Activated B cell treated with CpG ODN at 0.5 μM for 24 hours (primary cell): ENCODE measurements around the gene DVL2. TPM values are rescaled to one million over a fixed set of nuclear protein-coding genes. Genes with fewer than 3 reads are reported as not detected.

Experiments
- ATAC-seq: fragments of 200-7000 bp; cut with Tn5 transposase; one replicate; pipeline ENCODE4 v1.10.0; 2021; ENCODE audit warnings: low read depth, mild to moderate bottlenecking, moderate library complexity
- CTCF ChIA-PET: fragments of 350-600 bp; sonication (Branson Sonifier 250); formaldehyde crosslinking; loops from one replicate; lab custom pipeline; 2021; ENCODE audit warnings: antibody characterized with exemption; lab: Charles Lee
- POLR2A ChIA-PET: fragments of 350-600 bp; sonication (Branson Sonifier 250); formaldehyde crosslinking; loops from one replicate; lab custom pipeline; 2021; ENCODE audit warnings: antibody characterized with exemption; lab: Charles Lee
- DNase-seq: peaks from one replicate; pipeline ENCODE4 v3.0.0; 2022
- H3K27ac Mint-ChIP-seq: one replicate; pipeline ENCODE4 v1.8.0; 2020; ENCODE audit warnings: mixed read lengths
- H3K27me3 Mint-ChIP-seq: one replicate; pipeline ENCODE4 v1.8.0; 2021; ENCODE audit warnings: mixed read lengths
- H3K36me3 Mint-ChIP-seq: one replicate; pipeline ENCODE4 v1.8.0; 2021; ENCODE audit warnings: low read depth, mixed read lengths
- H3K4me1 Mint-ChIP-seq: one replicate; pipeline ENCODE4 v1.8.0; 2021; ENCODE audit warnings: mixed read lengths
- H3K4me3 Mint-ChIP-seq: one replicate; pipeline ENCODE4 v1.8.0; 2020; ENCODE audit warnings: mild to moderate bottlenecking, mixed read lengths
- H3K9me3 Mint-ChIP-seq: one replicate; pipeline ENCODE4 v1.8.0; 2020; ENCODE audit warnings: mixed read lengths
- intact Hi-C: fragments of 100-400 bp; cut with micrococcal nuclease; formaldehyde crosslinking; loops from one replicate; pipeline ENCODE4 v1.15.1; 2024
- total RNA-seq: library from RNA; stranded (reverse); gene quantifications from 2 replicates; pipeline ENCODE4 v1.2.3, GENCODE V29; 2022
- TF ChIP-seq, protein P1 (sequence below): fragments of 200-600 bp; IDR thresholded peaks from one replicate; pipeline ENCODE4 v1.8.0; 2022; ENCODE audit warnings: antibody characterized with exemption, mild to moderate bottlenecking

DVL2 gene
- total RNA-seq, 1 donor from 2014 or later, result 64.6 TPM

DNA sequence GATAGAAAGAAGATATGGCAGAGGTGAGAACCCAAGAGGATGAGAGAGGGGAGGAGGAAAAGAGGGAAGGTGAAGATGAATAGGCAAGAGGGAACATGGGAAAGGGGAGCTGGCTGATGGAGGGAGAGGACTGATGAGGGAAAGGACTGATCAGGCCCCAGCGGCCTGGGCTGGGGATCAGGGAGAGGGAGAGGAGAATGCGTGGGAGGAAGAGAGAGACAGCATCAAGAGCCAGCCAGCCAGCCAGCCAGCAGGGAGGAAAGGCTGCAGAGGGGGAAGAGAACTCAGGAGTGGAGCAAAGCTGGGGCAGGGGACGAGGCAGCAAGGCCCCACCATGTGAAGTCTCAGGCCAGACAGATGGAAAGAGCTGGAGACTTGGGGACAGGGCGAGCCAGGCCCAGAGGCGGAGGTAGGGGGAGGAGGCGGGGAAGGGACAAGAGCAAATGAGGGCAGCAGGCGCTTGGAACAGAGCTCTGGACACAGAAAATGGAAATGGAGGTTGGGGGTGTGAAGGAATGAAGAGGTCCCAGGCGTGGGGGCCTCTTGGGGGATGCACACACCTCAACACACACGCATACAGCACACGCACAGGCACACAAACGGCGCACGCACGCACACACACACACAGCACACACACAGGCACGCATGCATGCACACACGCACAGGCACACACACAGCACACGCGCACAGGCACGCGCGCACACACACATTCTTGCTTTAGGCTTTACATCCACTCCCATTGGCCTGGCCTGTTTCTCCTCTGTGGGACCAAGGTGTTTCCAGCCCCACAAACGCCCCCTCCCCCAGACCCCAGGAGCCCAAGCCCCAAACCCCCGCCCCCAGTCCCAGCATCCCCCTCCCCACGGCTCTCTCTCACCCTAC, 27.0 kb downstream of the DVL2 start:
- TF ChIP-seq, protein P1, sequence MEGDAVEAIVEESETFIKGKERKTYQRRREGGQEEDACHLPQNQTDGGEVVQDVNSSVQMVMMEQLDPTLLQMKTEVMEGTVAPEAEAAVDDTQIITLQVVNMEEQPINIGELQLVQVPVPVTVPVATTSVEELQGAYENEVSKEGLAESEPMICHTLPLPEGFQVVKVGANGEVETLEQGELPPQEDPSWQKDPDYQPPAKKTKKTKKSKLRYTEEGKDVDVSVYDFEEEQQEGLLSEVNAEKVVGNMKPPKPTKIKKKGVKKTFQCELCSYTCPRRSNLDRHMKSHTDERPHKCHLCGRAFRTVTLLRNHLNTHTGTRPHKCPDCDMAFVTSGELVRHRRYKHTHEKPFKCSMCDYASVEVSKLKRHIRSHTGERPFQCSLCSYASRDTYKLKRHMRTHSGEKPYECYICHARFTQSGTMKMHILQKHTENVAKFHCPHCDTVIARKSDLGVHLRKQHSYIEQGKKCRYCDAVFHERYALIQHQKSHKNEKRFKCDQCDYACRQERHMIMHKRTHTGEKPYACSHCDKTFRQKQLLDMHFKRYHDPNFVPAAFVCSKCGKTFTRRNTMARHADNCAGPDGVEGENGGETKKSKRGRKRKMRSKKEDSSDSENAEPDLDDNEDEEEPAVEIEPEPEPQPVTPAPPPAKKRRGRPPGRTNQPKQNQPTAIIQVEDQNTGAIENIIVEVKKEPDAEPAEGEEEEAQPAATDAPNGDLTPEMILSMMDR, result no peak
- Mint-ChIP-seq H3K27ac (peak overlapping the region; percentile 15), H3K27me3 (no peaks in the 10 kb centered on the region), H3K36me3 (peaks cover 2% of the 10 kb centered on the region), H3K9me3 (no peaks in the 10 kb centered on the region), H3K4me1 (peaks cover 30% of the 10 kb centered on the region), H3K4me3 (no peak overlapping the region)
- DNase-seq (no peak), ATAC-seq (no peak)
- intact Hi-C loops, result no loop called here
- CTCF ChIA-PET, result no interaction called here
- POLR2A ChIA-PET, result interaction anchor here (0.6 kb wide), 1 partner anchor 35 kb away, joined by 12 read pairs; the partner anchor contains the start of gene GABARAP

GRCh38 chr17:7205561-7205960, 28.8 kb downstream of the DVL2 start:
- DNase-seq, result no peak
- peak overlapping the region; percentile 87 for H3K4me3 Mint-ChIP-seq
- peaks cover 2% of the 10 kb centered on the region for H3K36me3 Mint-ChIP-seq
- no peak for ATAC-seq
- intact Hi-C loops, result loop anchor here (1.0 to 2.0 kb wide), 10 partner anchors 9 to 639 kb away; partner anchors contain the start of genes ACADVL, DLG4, DVL2 and EIF5A
- H3K9me3 Mint-ChIP-seq, result no peaks in the 10 kb centered on the region
- H3K27me3 Mint-ChIP-seq, result no peaks in the 10 kb centered on the region
- CTCF ChIA-PET, result no interaction called here
- H3K4me1 Mint-ChIP-seq, result peaks cover 30% of the 10 kb centered on the region
- H3K27ac Mint-ChIP-seq, result peak overlapping the region; percentile 94
- TF ChIP-seq, protein P1, result no peak
- POLR2A ChIA-PET, result interaction anchor here (0.7 to 2.2 kb wide), 6 partner anchors 9 to 482 kb away, joined by 3 to 8 read pairs (median 4); partner anchors contain the start of genes ACADVL, DLG4, DVL2 and GABARAP

DNA sequence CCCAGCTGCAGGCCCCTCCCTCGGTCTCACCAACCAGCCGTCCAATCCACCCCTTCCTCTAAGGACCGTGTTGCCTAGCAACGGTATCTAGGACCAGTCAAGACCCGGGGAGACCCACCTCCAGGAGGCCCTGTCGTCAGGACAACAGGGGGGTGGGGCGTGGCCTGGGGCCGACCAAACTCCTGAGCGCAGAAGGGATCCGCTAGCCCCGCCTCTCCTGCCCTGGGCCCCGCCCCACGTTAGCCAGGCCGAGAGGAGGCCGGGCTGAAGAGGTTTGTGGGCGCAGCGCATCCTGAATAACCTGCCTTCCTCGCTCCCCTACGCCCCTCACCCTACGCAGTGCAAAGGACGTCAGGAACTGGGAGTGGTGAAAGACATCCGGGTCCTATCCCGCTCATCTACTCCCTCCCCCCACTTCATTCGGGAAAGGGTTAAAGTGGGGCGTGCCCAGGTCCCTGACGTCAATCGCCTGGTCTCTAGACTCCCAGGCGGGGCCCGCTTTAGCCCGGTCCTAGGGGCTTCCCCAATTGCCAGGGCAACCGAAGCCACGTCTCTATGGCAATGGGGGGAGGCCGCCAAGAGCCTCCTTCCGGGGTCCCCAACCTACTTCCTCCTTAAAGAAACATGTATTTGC, 29.4 kb downstream of the DVL2 start:
- ATAC-seq (peak; percentile 88), DNase-seq (peak; percentile 95)
- Mint-ChIP-seq H3K4me3 (peak overlapping the region; percentile 87), H3K9me3 (no peaks in the 10 kb centered on the region), H3K4me1 (peaks cover 30% of the 10 kb centered on the region), H3K36me3 (peaks cover 2% of the 10 kb centered on the region), H3K27me3 (no peaks in the 10 kb centered on the region), H3K27ac (peak overlapping the region; percentile 94)
- CTCF ChIA-PET, result no interaction called here
- POLR2A ChIA-PET, result interaction anchor here (0.7 to 2.2 kb wide), 9 partner anchors 9 to 482 kb away, joined by 3 to 13 read pairs (median 4); partner anchors contain the start of genes ACADVL, DLG4, DVL2 and GABARAP
- TF ChIP-seq, protein P1, result no peak
- intact Hi-C loops, result loop anchor here (1.0 to 2.0 kb wide), 10 partner anchors 9 to 639 kb away; partner anchors contain the start of genes ACADVL, DLG4, DVL2 and EIF5A

GRCh38 chr17:7204336-7204735, 30.0 kb downstream of the DVL2 start:
- H3K27ac Mint-ChIP-seq, result peak overlapping the region; percentile 94
- H3K27me3 Mint-ChIP-seq, result no peaks in the 10 kb centered on the region
- DNase-seq (no peak), ATAC-seq (no peak)
- H3K4me1 Mint-ChIP-seq, result peaks cover 30% of the 10 kb centered on the region
- intact Hi-C loops, result loop anchor here (2.0 kb wide), 3 partner anchors 34 to 102 kb away; partner anchors contain the start of genes EIF5A and PHF23
- ChIA-PET CTCF (no interaction called here), POLR2A (interaction anchor here (0.6 to 2.2 kb wide), 5 partner anchors 9 to 200 kb away, joined by 3 to 13 read pairs (median 8); partner anchors contain the start of genes ACADVL, DLG4 and GABARAP)
- H3K9me3 Mint-ChIP-seq, result no peaks in the 10 kb centered on the region
- TF ChIP-seq, protein P1, result no peak
- H3K4me3 Mint-ChIP-seq, result peak overlapping the region; percentile 87
- peaks cover 2% of the 10 kb centered on the region for H3K36me3 Mint-ChIP-seq
